Omental fat pad (tissue), 4 donors: Measurements from ENCODE around the gene THOP1. TPM values are rescaled to one million over a fixed set of nuclear protein-coding genes. Genes with fewer than 3 reads are reported as not detected.
"Not testable (repeated sequence)": the region's sequence is repeated elsewhere in the genome, so short reads cannot be mapped to it uniquely, and the experiment has no call there.

Experiments used
- ATAC-seq: fragments of 150-250 bp; one replicate; pipeline ENCODE4 v1.9.1; 2016; ENCODE audit warnings: mild to moderate bottlenecking, moderate library complexity; ENCODE audit not compliant: low FRiP score
- DNase-seq: peaks from one replicate; pipeline ENCODE4 v3.0.0-alpha.2; 2019; ENCODE audit warnings: low spot score
- CTCF ChIP-seq, 3 donors: fragments of 450-650 bp; IDR thresholded peaks; one replicate each; pipeline ENCODE4 v1.5.1; 2016 to 2017; ENCODE audit warnings: antibody characterized with exemption in 3 of 3, mild to moderate bottlenecking in 3 of 3, moderate library complexity in 2 of 3
- total RNA-seq, 4 donors: library from RNA; depleted of rRNA; stranded (reverse); fragments of >200 nt; gene quantifications; one replicate each; pipeline ENCODE4 v1.1.0, GENCODE V29; 2016

The THOP1 gene
- total RNA-seq, 4 donors from 2014 or later = 27.4 to 50.2 (median 31.9) TPM

DNA sequence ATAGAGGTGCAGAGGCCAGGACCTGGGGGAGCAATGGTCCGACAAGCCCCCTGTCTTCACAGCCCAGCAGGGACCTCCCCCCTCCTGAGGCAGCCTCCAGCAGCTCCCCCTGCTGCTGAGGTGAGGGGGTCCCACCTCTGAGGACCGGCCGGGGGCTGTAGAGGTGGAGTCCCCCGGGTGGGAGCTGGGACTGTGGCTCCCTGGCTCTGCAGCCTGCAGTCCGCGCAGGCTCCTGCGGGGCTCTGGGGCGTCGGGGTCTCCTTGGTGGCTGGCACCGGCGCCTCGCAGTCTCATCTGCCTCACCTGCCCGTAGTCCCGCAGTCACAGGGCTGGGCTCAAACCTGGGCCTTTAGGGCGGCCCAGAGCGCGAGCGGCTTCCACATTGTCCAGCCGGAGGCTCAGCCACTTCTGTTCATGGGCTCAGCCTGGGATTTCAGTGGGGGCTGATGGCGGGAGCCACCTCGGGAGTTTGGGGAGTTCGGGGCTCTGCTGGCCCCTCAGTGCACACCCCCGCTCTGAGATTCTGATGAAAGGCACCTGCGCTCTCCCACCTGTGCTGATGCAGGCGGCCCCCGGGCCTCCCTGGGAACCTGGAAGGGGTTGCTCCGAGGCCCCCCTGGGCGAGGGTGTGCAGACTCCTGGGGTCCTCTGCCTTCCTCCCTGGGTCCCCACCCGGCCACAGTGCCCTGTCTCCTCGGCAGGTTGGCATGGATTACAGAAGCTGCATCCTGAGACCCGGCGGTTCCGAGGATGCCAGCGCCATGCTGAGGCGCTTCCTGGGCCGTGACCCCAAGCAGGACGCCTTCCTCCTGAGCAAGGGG, 27.3 kb downstream of the THOP1 start:
- DNase-seq (no peak), ATAC-seq (no peak)
- TF ChIP-seq CTCF (IDR thresholded peaks at IDR 0.05) = no peak

GRCh38 chr19:2813235-2814160, 28.2 kb downstream of the THOP1 start:
- TF ChIP-seq CTCF (IDR thresholded peaks at IDR 0.05) = no peak
- DNase-seq (no peak), ATAC-seq (no peak)

DNA sequence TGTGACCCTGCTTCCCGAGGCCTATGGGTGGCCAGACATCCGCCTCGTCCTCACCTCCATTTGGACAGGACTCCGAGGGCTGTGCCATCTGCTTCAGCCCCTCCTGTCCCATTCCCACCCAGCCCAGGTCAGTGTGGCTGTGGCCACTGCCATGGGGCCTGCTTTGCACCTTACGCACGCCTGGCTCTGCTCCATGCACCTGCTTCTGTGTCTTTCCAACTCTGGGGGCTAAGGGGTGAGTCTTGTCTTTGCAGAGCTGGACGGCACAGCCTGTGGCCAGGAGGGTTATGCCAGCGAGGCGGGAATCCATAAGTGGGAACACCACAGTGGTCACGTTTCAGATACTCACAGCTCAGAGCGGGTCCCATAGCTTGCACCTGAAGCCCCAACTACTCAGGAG, 29.1 kb downstream of the THOP1 start:
- DNase-seq (no peak), ATAC-seq (no peak)
- no peak for TF ChIP-seq CTCF (IDR thresholded peaks at IDR 0.05)

DNA sequence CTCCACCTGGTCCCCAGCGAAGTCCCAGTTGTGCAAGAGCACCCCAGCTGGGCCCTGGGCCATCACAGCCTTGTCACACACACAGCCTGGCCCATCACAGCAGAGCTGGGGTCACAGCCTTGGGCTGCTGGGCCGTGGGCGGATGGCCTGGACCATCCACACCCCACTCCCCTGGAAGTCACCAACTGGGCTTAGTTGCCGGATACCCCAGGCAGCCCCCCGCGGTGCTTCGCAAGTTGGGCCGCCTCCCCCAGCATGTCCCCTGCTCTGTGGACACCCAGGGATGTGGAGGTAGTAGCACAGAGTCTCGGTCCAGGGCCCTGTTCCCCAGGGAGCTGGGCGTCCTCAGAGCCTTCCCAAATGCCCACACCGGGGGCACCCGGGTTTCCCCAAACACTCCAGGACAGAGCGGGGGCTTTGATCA, 29.9 kb downstream of the THOP1 start:
- TF ChIP-seq CTCF (IDR thresholded peaks at IDR 0.05) = no peak
- no peak for ATAC-seq
- DNase-seq = no peak

DNA sequence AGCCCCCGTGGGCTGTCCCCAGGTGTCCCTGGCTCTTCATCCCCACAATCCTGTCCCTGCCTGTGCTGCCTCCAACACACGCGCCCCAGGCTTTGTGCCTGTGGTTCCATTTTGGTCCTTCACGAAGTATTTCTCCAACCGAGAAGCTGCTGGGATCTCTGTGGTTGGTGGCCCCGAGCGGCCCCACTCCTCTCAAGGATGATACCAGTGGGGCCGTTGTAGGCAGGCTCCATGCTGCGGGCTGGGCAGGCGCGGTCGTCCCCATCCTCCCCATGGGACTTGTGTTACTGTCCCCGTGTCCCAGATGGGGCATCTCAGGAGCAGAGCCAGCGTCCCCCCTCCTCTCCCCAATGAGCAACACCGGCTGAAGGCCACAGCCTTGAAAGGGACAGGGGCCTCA, 30.6 kb downstream of the THOP1 start:
- DNase-seq (no peak), ATAC-seq (no peak)

GRCh38 chr19:2816641-2817040, 31.3 kb downstream of the THOP1 start:
- TF ChIP-seq CTCF (IDR thresholded peaks at IDR 0.05) = no peak
- DNase-seq (no peak), ATAC-seq (no peak)

More for the DNA sequence above, 30.6 kb downstream of the THOP1 start:
- no peak for TF ChIP-seq CTCF (IDR thresholded peaks at IDR 0.05)

- not testable (repeated sequence) for ATAC-seq, DNase-seq
Measured at GRCh38 chr19:2817237-2817829, 32.0 kb downstream of the THOP1 start.
